ENCODE measurements around the gene TRIB2.

The TRIB2 gene

GRCh38 chr2:12764849-12765605 lies 48.3 kb downstream of the TRIB2 start:
- TF ChIP-seq CTCF (IDR thresholded peaks at IDR 0.05; ENCODE audit: extremely low read depth, missing control alignments) = no peak
- no peak for DNase-seq (ENCODE audit: low spot score)

GRCh38 chr2:12766421-12766879 lies 49.7 kb downstream of the TRIB2 start:
- DNase-seq (ENCODE audit: low spot score) = no peak
- no peak for TF ChIP-seq CTCF (IDR thresholded peaks at IDR 0.05; ENCODE audit: extremely low read depth, missing control alignments)

- TF ChIP-seq CTCF (IDR thresholded peaks at IDR 0.05; ENCODE audit: extremely low read depth, missing control alignments) = no peak
- no peak for DNase-seq (ENCODE audit: low spot score)
Measured at GRCh38 chr2:12767541-12767940, 50.8 kb downstream of the TRIB2 start.

- DNase-seq (ENCODE audit: low spot score) = no peak
- no peak for TF ChIP-seq CTCF (IDR thresholded peaks at IDR 0.05; ENCODE audit: extremely low read depth, missing control alignments)
Measured at GRCh38 chr2:12767996-12768624, 51.4 kb downstream of the TRIB2 start.

- no peak for TF ChIP-seq CTCF (IDR thresholded peaks at IDR 0.05; ENCODE audit: extremely low read depth, missing control alignments)
- DNase-seq (ENCODE audit: low spot score) = no peak
Measured at GRCh38 chr2:12769492-12770105, 52.9 kb downstream of the TRIB2 start.

- no peak for TF ChIP-seq CTCF (IDR thresholded peaks at IDR 0.05; ENCODE audit: extremely low read depth, missing control alignments)
- DNase-seq (ENCODE audit: low spot score) = no peak
Measured at GRCh38 chr2:12770300-12770968, 53.7 kb downstream of the TRIB2 start.

All from GM20000 (cell line).